Gastrocnemius medialis (tissue), 4 donors: Measurements from ENCODE around the gene ITIH6.

Source experiments
- CTCF ChIP-seq, 5 experiments: fragments of 450-650 bp in 3 of 5; fragments of 200-600 bp in 2 of 5; sonication (generic) in 2 of 5; IDR thresholded peaks in 4 of 5; conservative IDR thresholded peaks in 1 of 5; 1 replicate in 4 of 5; 2 replicates in 1 of 5; pipeline ENCODE4 v1.5.1; 2016 to 2019; ENCODE audit warnings: antibody characterized with exemption in 5 of 5, mild to moderate bottlenecking in 3 of 5, moderate library complexity in 3 of 5
- POLR2A ChIP-seq, 2 donors: fragments of 450-650 bp; IDR thresholded peaks; one replicate each; pipeline ENCODE4 v1.6.1; 2017; ENCODE audit warnings: antibody characterized with exemption in 2 of 2, mild to moderate bottlenecking in 2 of 2, moderate library complexity in 2 of 2

GRCh38 chrX:54838583-54838982 lies 40.5 kb upstream of the ITIH6 start:
- TF ChIP-seq POLR2A (IDR thresholded peaks at IDR 0.05) = no peak
- no peak for TF ChIP-seq CTCF (IDR thresholded peaks at IDR 0.05 in 4 of 5, conservative IDR thresholded peaks at IDR 0.05 in 1 of 5)
